CD4-positive, alpha-beta T cell treated with Interleukin-4 for 1 hour (primary cell): Measurements from ENCODE around the gene DCANP1.
"Not testable (repeated sequence)": the region's sequence is repeated elsewhere in the genome, so short reads cannot be mapped to it uniquely, and the experiment has no call there.

Source experiments
- DNase-seq, 2 donors: peaks; one replicate each; pipeline ENCODE4 v3.0.0-alpha.2; 2020 to 2022

DCANP1 gene

GRCh38 chr5:135447298-135447929 is at the start of gene DCANP1:
Gene DCANP1 (minus strand): TSS chr5:135447348. CDS start chr5:135447108, 240 bp downstream.
- DNase-seq = no peak

GRCh38 chr5:135495531-135495930 is 48.4 kb upstream of the DCANP1 start:
- DNase-seq = not testable (repeated sequence)

- DNase-seq = no peak
These were observed 47.0 kb upstream of the DCANP1 start for GRCh38 chr5:135494196-135494595.

- no peak for DNase-seq
These were observed 46.4 kb upstream of the DCANP1 start for GRCh38 chr5:135493406-135494180.

- DNase-seq = no peak
These were observed 45.1 kb upstream of the DCANP1 start for GRCh38 chr5:135492319-135492626.

- no peak for DNase-seq
These were observed 44.6 kb upstream of the DCANP1 start for GRCh38 chr5:135491552-135492318.

GRCh38 chr5:135491038-135491551 is 43.9 kb upstream of the DCANP1 start:
- no peak for DNase-seq

GRCh38 chr5:135490245-135491037 is 43.3 kb upstream of the DCANP1 start:
- no peak for DNase-seq

GRCh38 chr5:135489466-135490244 is 42.5 kb upstream of the DCANP1 start:
- DNase-seq = no peak

- DNase-seq = no peak
These were observed 41.7 kb upstream of the DCANP1 start for GRCh38 chr5:135488727-135489465.

GRCh38 chr5:135487839-135488514 is 40.8 kb upstream of the DCANP1 start:
- no peak for DNase-seq

GRCh38 chr5:135487037-135487395 is 39.9 kb upstream of the DCANP1 start:
- no peak for DNase-seq

- DNase-seq = no peak
These were observed 39.2 kb upstream of the DCANP1 start for GRCh38 chr5:135486131-135487036.

- DNase-seq = no peak
These were observed 37.5 kb upstream of the DCANP1 start for GRCh38 chr5:135484674-135485086.

GRCh38 chr5:135483254-135483653 is 36.1 kb upstream of the DCANP1 start:
- DNase-seq = no peak

GRCh38 chr5:135482381-135482933 is 35.3 kb upstream of the DCANP1 start:
- no peak for DNase-seq

GRCh38 chr5:135481909-135482311 is 34.8 kb upstream of the DCANP1 start:
- DNase-seq = no peak

GRCh38 chr5:135481387-135481786 is 34.2 kb upstream of the DCANP1 start:
- no peak for DNase-seq

- DNase-seq = no peak
These were observed 33.4 kb upstream of the DCANP1 start for GRCh38 chr5:135480511-135480910.
